ENCODE data around the gene KRT33A.
"Not testable (repeated sequence)": the region's sequence is repeated elsewhere in the genome, so short reads cannot be mapped to it uniquely, and the experiment has no call there.

The KRT33A gene

DNA sequence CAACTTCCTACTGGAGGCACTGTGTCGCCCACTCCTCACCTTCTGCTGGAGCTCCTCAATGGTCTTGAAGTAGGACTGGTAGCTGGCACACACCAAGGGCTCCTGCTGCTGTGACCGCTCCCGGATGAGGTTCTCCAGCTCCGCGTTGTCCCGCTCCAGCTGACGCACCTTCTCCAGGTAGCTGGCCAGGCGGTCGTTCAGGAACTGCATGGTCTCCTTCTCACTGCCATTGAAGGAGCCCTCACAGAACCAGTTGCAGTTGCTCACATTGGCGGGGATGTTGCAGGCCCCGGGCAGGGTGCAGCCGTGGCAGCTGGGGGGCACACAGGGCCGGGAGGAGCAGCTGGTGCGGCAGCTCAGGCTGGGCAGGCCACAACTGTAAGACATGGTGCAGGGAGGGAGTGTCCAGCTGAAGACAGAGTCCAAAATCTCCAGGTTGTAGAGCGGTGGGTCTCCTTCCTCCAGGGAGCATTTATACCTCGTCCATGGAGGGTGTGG lies at the start of gene KRT33A:
Gene KRT33A, minus strand, starts transcription at position 448 of the 498 bp plus-strand sequence. Its CDS starts 61 bp downstream, at position 387.
- not testable (repeated sequence) for DNase-seq

DNA sequence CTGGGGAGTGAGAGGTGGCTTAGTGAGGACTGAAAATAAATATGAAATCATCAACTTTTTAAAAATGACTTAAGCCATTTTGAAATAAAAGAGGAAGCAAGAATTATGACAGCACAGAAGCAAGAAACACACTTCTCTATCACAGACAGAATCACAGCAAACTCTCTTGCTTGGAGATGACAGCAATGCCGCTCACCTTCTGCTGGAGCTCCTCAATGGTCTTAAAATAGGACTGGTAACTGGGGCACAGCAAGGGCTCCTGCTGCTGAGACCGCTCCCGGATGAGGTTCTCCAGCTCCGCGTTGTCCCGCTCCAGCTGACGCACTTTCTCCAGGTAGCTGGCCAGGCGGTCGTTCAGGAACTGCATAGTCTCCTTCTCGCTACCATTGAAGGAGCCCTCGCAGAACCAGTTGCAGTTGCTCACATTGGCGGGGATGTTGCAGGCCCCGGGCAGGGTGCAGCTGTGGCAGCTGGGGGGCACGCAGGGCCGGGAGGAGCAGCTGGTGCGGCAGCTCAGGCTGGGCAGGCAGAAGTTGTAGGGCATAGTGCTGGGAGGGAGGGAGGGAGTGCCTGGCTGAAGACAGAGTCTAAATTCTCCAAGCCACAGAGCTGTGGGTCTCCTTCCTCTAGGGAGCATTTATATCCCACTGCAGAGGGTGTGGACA lies 46.5 kb upstream of the KRT33A start, which contains the start of gene KRT31:
Gene KRT31, minus strand, starts transcription at position 613 of the 665 bp plus-strand sequence. Its CDS starts 69 bp downstream, at position 544.
- no peak for DNase-seq

GRCh38 chr17:41396340-41396739 lies 45.7 kb upstream of the KRT33A start:
- no peak for DNase-seq

GRCh38 chr17:41395611-41396010 lies 45.0 kb upstream of the KRT33A start:
- DNase-seq: no peak

GRCh38 chr17:41395044-41395443 lies 44.4 kb upstream of the KRT33A start:
- not testable (repeated sequence) for DNase-seq

GRCh38 chr17:41394254-41394996 lies 43.8 kb upstream of the KRT33A start:
- no peak for DNase-seq

GRCh38 chr17:41393826-41394225 lies 43.2 kb upstream of the KRT33A start:
- DNase-seq: no peak

DNA sequence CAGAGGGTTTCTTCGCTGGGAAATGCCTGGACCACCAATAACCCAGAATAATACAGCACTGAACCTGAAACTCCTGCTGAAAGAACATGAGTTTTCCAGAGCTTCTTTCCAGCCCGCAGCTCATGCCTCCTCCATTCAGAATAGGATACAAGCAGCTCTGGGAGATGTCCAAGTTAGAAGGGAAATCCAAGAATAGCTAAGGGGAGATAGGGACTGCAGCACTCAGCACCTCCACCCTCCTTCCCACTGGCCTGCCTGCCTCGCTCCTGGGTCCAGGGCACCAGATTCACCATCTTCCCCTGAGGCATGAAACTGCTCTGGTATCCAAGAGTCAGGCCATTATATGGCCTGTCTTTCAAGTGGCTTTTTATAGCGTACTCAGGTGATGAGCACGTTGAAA lies 42.7 kb upstream of the KRT33A start:
- no peak for DNase-seq

GRCh38 chr17:41392278-41392677 lies 41.6 kb upstream of the KRT33A start:
- no peak for DNase-seq

DNA sequence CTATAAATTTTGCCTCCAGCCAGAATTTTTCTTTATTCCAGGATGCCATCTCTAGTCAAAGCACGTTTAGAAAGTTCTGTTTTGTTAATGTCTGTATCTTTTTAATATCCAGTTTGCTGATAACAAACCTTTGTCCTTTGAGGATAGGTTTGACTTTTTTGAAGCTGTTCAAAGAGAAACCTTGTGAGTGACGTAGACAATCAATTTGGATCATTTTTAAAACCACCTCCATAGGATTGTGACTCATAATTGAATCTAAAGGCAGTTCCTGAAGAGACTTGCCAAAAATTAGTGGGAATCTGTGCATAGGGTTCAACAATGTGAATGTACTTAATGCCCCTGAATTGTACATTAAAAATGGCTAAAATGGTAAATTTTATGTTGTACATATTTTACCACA lies 40.9 kb upstream of the KRT33A start:
- DNase-seq: no peak

GRCh38 chr17:41390411-41390938 lies 39.8 kb upstream of the KRT33A start:
- no peak for DNase-seq

GRCh38 chr17:41387670-41388069 lies 37.0 kb upstream of the KRT33A start:
- no peak for DNase-seq

GRCh38 chr17:41386227-41386626 lies 35.6 kb upstream of the KRT33A start:
- no peak for DNase-seq

- no peak for DNase-seq
These were observed 33.1 kb upstream of the KRT33A start for GRCh38 chr17:41383690-41384089.

- no peak for DNase-seq
These were observed 31.8 kb upstream of the KRT33A start for GRCh38 chr17:41382394-41382793.

- not testable (repeated sequence) for DNase-seq
These were observed 31.3 kb upstream of the KRT33A start, which contains the start of gene KRT34 for GRCh38 chr17:41381943-41382342. KRT34 (minus strand) TSS chr17:41382306; CDS start chr17:41382246, 60 bp downstream.

DNA sequence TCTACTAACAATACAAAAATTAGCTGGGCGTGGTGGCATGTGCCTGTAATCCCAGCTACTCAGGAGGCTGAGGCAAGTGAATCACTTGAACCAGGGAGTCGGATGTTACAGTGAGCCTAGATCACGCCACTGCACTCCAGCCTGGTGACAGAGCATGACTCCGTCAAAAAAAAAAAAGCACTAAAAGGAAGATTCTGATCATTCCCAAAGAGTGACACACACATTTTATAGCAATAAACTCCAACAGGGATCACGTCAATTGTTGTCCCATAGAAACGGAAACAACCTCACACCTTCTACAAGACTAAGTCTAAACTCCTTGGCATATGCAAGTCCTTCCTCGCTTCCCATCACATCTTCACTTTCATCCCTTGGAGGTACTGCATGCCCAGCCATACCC lies 29.5 kb upstream of the KRT33A start:
- DNase-seq: not testable (repeated sequence)

- no peak for DNase-seq
These were observed 26.9 kb upstream of the KRT33A start for GRCh38 chr17:41377546-41377945.

DNA sequence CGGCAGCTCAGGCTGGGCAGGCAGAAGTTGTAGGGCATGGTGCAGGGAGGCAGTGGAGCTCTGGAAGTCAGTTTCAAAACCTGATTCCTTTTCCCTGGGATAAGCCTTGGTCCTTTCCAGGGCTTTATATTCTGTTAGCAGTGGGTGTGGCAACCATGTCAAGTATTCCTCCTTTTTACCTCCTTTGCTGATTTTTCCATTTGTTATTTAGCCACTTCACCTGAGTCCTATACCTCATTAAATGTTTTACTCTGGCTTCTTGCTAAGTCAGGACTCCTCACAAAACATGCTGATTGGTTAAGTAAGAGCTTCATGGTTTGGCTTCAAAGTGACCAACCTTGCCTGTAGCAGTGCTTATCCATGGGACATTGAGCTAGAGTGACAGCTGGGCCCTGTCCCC lies 19.1 kb upstream of the KRT33A start, which contains the start of gene KRT33B:
Gene KRT33B, minus strand, starts transcription at position 101 of the 400 bp plus-strand sequence. Its CDS starts 63 bp downstream, at position 38.
- no peak for DNase-seq

- DNase-seq: no peak
These were observed 18.4 kb upstream of the KRT33A start for GRCh38 chr17:41369023-41369422.

GRCh38 chr17:41367426-41368075 lies 16.9 kb upstream of the KRT33A start:
- no peak for DNase-seq

DNA sequence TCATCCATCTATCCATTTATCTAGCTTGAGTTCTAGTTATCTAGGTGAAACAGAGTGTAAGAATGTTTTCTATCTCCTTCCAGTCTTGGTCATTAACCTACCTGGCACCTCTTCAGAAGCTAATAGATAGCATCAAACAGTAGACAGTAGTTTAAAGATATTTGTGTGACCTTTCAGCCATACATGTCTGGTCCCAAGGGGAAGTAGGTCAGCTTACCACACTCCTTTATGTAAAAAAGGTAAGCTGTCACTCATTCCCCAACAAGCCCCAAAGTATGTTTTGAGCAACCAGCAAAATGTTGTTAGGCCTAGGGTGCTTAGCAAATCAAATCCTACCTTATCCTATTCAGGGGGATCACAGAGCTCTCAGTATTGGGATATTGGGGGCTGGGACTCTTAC lies 15.4 kb upstream of the KRT33A start:
- DNase-seq: no peak

DNA sequence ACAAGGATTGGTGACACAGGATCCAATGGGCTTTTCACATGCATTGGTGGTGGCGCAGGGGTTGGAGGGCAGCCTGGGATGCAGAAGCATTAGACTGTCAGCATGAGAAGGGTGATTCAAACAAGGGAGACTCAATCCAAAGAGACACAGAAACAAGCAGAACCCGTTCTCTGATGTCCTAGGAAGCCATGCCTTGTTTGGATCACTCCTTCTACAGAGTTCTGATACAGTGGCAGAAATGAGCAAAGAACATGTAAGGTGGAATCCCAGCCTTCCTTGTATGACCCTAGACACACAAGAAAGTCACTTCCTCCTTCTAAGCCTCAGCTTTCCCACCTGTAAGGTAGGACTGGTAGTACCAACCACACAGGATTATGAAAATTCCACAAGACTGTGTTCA lies 13.3 kb upstream of the KRT33A start:
- DNase-seq: no peak

Data from activated CD4-positive, alpha-beta T cell treated with anti-CD3 and anti-CD28 coated beads, Interleukin-2, amount 50 U/mL, for 1 hour (primary cell).